HG03469 (cell line): ENCODE data around the gene METTL24.
"Not testable (repeated sequence)": the region's sequence is repeated elsewhere in the genome, so short reads cannot be mapped to it uniquely, and the experiment has no call there.

Source experiments
- ATAC-seq: cut with Tn5 transposase; IDR thresholded peaks from one replicate; pipeline ENCODE4 v1.9.1; 2021; ENCODE audit warnings: mild to moderate bottlenecking, moderate library complexity, moderate number of reproducible peaks; ENCODE audit not compliant: unreplicated experiment

The METTL24 gene

GRCh38 chr6:110363748-110364147 is 5.6 kb upstream of the METTL24 start:
- no peak for ATAC-seq

DNA sequence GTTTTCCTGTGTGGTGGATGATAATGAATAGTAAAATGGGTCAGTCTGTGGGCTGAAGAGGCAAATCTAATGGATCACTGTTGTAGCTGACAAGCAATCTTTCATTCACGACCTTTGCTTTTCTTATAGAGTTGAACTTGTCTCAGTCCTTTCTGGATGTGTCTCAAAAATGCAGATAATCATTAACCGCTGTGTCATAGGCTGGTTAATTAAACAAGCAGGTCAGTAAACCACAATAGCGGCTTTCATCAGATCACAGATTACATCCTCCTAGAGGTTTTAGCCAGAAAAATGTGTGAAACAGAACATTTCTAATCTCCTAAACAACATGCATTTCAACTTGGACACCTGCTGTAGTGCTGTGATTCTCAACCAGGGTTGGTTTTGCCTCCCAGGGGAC is 2.5 kb upstream of the METTL24 start:
- no peak for ATAC-seq

- no peak for ATAC-seq
These were observed 1.4 kb upstream of the METTL24 start for GRCh38 chr6:110359556-110359955.

GRCh38 chr6:110358553-110359160 is 508 bp upstream of the METTL24 start:
- no peak for ATAC-seq

GRCh38 chr6:110357298-110357663 is 868 bp downstream of the METTL24 start:
- no peak for ATAC-seq

DNA sequence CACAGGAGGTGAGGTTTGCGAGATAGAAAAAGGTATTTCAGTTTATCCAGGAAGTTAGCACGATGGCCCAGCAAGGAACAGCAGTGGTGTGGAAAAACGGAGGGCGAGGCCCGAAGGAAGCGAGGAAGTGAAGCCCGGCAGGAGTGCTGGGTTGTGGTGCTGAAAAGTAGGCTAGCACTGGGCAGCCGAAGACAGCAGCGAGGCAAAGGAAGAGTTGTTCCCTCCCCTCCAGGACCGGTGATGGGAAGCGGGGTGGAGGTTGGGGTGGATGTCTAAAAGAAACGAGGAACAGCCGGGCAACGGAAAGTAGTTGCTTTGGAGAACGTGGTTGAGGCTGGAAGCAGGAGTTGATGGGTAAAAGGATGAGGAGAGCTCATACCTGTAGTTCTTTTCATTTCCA is 1.4 kb downstream of the METTL24 start:
- ATAC-seq: no peak

GRCh38 chr6:110355727-110356126 is 2.4 kb downstream of the METTL24 start:
- ATAC-seq: no peak

DNA sequence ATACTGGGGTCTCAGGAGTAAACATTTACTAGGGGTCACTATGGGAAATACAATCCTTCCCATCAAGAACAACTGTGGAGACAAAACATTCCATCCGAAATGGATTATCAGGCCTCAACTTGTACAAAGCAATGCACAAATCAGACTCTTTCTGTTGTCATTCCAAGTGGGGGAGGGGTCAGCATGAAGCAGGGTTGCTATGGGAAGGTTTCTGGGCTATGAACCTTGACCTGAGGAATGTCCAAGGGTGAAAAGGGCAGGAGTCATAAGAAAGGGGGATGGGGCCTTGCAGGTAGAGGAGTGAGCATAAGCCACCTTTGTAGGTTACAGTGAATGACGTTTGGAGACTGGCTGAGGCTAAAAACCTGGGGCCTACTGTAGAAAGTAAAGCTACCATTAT is 3.1 kb downstream of the METTL24 start:
- ATAC-seq: no peak

DNA sequence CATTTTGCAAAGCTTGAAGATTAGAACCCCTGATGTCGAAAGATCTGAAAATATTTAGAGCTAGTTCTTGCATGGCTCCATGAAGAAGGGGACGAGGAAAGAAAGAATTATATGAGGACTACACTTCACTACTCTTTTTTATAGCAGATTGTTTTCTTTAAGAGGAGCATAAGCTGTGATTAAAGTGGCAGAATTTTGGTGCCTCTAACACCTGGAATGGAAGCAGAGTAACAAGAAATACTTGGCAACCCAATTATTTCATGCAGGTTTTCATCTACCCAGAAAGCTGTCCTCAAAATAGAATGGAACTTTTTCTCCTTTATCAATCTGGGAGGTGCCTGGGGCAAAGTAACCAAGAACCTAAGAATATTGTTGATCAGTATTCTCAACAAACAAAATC is 4.0 kb downstream of the METTL24 start:
- ATAC-seq: no peak

GRCh38 chr6:110353457-110354001 is 4.6 kb downstream of the METTL24 start:
- no peak for ATAC-seq

DNA sequence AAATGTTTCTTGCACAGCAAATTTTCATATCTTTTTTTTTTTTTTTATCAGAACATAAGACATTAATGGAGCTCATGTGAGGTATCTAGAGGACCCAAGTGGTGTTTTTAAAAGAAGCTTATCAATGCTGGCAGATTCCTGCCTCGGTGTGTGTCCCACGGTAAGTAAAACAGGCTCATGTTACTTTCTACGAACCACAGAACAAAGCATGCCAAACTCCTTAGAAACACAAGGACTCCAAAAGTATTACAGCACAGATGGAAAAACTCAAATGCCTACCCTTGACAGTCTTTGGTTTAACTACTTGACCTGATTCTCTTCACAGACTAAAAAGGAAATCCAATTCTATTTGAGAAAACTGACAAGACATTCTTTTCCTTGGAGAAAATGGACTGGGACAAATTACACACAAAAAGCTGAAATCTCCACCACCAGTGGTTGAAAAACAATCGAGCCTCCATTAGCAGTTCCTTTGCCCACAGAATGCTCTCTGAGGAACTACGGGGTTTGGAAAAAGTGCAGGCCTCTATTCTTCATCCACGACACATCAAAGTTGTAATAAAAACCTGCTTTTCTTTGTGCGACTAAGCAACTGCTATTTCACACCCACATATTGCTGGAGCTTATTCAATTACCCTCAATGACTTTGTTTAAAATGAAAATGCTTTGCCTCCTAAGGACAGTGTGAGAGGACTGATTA is 5.4 kb downstream of the METTL24 start:
- no peak for ATAC-seq

GRCh38 chr6:110351986-110352385 is 6.2 kb downstream of the METTL24 start:
- ATAC-seq: no peak

- ATAC-seq: no peak
These were observed 6.6 kb downstream of the METTL24 start for GRCh38 chr6:110351546-110351945.

DNA sequence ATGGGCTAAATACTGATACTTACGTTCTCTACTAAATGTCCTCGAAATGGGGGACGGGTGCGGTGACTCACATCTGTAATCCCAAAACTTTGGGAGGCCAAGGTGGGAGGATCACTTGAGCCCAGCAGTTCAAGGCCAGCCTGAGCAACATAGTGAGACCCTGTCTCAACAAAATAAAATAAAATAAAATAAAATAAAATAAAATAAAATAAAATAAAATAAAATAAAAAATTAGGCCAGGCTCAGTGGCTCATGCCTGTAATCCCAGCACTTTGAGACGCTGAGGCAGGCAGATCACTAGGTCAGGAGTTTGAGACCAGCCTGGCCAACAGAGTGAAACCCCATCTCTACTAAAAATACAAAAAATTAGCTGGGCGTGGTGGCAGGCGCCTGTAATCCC is 7.6 kb downstream of the METTL24 start:
- not testable (repeated sequence) for ATAC-seq

- ATAC-seq: no peak
These were observed 9.0 kb downstream of the METTL24 start for GRCh38 chr6:110348961-110349690.

- ATAC-seq: no peak
These were observed 13.1 kb downstream of the METTL24 start for GRCh38 chr6:110345025-110345424.

GRCh38 chr6:110342759-110343158 is 15.4 kb downstream of the METTL24 start:
- no peak for ATAC-seq

GRCh38 chr6:110341663-110342596 is 16.2 kb downstream of the METTL24 start:
- ATAC-seq: no peak

GRCh38 chr6:110341067-110341466 is 17.1 kb downstream of the METTL24 start:
- no peak for ATAC-seq

DNA sequence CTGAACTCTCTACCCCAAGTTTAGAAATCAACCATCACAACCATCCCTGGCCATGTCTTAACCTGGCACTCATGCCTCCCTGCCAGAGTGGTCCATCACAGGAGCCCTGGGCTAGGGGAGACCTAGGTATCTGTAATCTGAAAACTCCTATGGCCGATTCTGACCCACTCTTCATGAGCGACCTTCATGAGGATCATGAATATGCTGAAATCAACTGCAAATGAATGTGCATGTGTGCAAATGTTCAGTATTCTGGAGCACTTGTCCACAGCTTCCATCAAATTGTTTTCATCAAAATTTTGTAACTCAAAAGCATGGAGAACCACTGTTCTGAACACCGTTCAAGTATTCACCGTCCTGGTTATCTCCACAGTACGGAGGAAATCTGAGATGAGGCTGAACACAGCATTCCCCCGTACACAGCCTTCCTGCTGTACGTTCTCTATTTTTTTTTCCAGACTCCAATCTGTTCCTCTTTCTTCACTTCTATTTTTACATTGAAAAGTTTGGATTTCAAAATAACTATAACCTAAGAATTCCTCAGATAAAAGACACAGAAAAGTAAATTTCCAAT is 17.7 kb downstream of the METTL24 start:
- ATAC-seq: no peak
